Loucy (cell line): ENCODE results near the gene NPVF.

Experiments used
- H2AFZ ChIP-seq: fragments of 200-600 bp; sonication (generic); 2 replicates; pipeline ENCODE4 v1.6.0; 2016; ENCODE audit warnings: antibody characterized with exemption, mild to moderate bottlenecking, low read length, moderate library complexity
- H3F3A ChIP-seq: fragments of 200-600 bp; 2 replicates; pipeline ENCODE4 v1.6.0; 2016; ENCODE audit warnings: antibody characterized with exemption, low read depth, mild to moderate bottlenecking
- H3K27me3 ChIP-seq: fragments of 200-600 bp; sonication (generic); 2 replicates; pipeline ENCODE4 v1.6.1; 2014; ENCODE audit warnings: low read length, mild to moderate bottlenecking; ENCODE audit not compliant: insufficient read depth, poor library complexity, severe bottlenecking
- H3K36me3 ChIP-seq: fragments of 200-600 bp; sonication (generic); 2 replicates; pipeline ENCODE4 v1.6.1; 2016; ENCODE audit warnings: low read length; ENCODE audit not compliant: insufficient read depth
- H3K4me1 ChIP-seq: fragments of 200-600 bp; sonication (generic); 2 replicates; pipeline ENCODE4 v1.5.1; 2014; ENCODE audit warnings: low read length, mild to moderate bottlenecking; ENCODE audit not compliant: insufficient read depth, poor library complexity, severe bottlenecking
- H3K4me2 ChIP-seq: fragments of 200-600 bp; sonication (generic); 2 replicates; pipeline ENCODE4 v1.6.0; 2014; ENCODE audit warnings: antibody characterized with exemption, low read length, low read depth, mild to moderate bottlenecking; ENCODE audit not compliant: poor library complexity, severe bottlenecking
- H3K4me3 ChIP-seq: fragments of 200-600 bp; sonication (generic); 2 replicates; pipeline ENCODE4 v1.5.1; 2014; ENCODE audit warnings: low read length, mild to moderate bottlenecking, mixed read lengths; ENCODE audit not compliant: poor library complexity, severe bottlenecking
- H3K79me2 ChIP-seq: fragments of 200-600 bp; sonication (generic); 2 replicates; pipeline ENCODE4 v1.6.1; 2014; ENCODE audit warnings: low read length; ENCODE audit not compliant: insufficient read depth
- H3K9ac ChIP-seq: fragments of 200-600 bp; sonication (generic); 2 replicates; pipeline ENCODE4 v1.6.0; 2014; ENCODE audit warnings: mild to moderate bottlenecking, low read depth, low read length, moderate library complexity; ENCODE audit not compliant: poor library complexity, severe bottlenecking
- H3K9me2 ChIP-seq: fragments of 200-600 bp; sonication (generic); replicated peaks from 2 replicates; pipeline ENCODE4 v1.6.1; 2016; ENCODE audit warnings: low read depth, low read length, mixed read lengths
- H3K9me3 ChIP-seq: fragments of 200-600 bp; sonication (generic); 2 replicates; pipeline ENCODE4 v1.6.1; 2014; ENCODE audit warnings: mild to moderate bottlenecking, antibody characterized with exemption, low read length, low read depth; ENCODE audit not compliant: insufficient read depth
- H4K20me1 ChIP-seq: fragments of 200-600 bp; sonication (generic); 2 replicates; pipeline ENCODE4 v1.6.0; 2014; ENCODE audit warnings: antibody characterized with exemption, low read length, mild to moderate bottlenecking; ENCODE audit not compliant: insufficient read depth, poor library complexity, severe bottlenecking
- EZH2phosphoT487 ChIP-seq: fragments of 200-600 bp; IDR thresholded peaks from 2 replicates; pipeline ENCODE4 v1.6.1; 2018; ENCODE audit warnings: antibody characterized with exemption, mild to moderate bottlenecking, moderate library complexity, borderline replicate concordance
- TF ChIP-seq, protein P1 (sequence below): fragments of 200-600 bp; sonication (generic); conservative IDR thresholded peaks from 2 replicates; pipeline ENCODE4 v1.5.1; 2014; ENCODE audit warnings: mild to moderate bottlenecking, antibody characterized with exemption, low read length

The NPVF gene

DNA sequence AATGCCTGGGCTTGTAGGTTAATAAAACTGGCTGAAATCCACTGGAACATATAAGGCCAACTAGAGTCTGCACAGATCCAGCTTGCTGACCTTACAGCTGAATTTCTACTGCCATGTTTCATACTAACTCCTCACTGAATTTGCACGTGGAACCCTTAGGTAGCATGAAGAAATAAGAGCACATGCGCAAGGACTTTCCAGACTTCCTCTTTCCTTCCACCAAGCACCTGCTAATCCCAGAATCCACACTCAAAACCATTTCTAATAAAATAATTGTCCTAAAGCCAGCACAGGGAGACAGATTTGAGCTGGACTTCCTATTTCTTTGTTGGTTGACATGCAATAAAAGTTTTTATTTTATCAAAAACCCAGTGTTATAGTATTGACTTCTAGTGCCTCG is 46.8 kb downstream of the NPVF start:
- no peak overlapping the region for H3K4me3 ChIP-seq
- no peaks in the 10 kb centered on the region for H3F3A ChIP-seq
- H3K9ac ChIP-seq, result no peak overlapping the region
- H3K9me3 ChIP-seq, result no peaks in the 10 kb centered on the region
- H3K79me2 ChIP-seq, result peaks cover 8% of the 10 kb centered on the region
- no peaks in the 10 kb centered on the region for H3K36me3 ChIP-seq
- TF ChIP-seq, protein P1, sequence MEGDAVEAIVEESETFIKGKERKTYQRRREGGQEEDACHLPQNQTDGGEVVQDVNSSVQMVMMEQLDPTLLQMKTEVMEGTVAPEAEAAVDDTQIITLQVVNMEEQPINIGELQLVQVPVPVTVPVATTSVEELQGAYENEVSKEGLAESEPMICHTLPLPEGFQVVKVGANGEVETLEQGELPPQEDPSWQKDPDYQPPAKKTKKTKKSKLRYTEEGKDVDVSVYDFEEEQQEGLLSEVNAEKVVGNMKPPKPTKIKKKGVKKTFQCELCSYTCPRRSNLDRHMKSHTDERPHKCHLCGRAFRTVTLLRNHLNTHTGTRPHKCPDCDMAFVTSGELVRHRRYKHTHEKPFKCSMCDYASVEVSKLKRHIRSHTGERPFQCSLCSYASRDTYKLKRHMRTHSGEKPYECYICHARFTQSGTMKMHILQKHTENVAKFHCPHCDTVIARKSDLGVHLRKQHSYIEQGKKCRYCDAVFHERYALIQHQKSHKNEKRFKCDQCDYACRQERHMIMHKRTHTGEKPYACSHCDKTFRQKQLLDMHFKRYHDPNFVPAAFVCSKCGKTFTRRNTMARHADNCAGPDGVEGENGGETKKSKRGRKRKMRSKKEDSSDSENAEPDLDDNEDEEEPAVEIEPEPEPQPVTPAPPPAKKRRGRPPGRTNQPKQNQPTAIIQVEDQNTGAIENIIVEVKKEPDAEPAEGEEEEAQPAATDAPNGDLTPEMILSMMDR, result no peak
- TF ChIP-seq EZH2phosphoT487, result no peak
- peaks cover 9% of the 10 kb centered on the region for H3K4me1 ChIP-seq
- H2AFZ ChIP-seq, result no peak overlapping the region
- H3K9me2 ChIP-seq, result no peaks in the 10 kb centered on the region
- no peaks in the 10 kb centered on the region for H3K27me3 ChIP-seq
- H3K4me2 ChIP-seq, result no peak overlapping the region
- no peaks in the 10 kb centered on the region for H4K20me1 ChIP-seq

DNA sequence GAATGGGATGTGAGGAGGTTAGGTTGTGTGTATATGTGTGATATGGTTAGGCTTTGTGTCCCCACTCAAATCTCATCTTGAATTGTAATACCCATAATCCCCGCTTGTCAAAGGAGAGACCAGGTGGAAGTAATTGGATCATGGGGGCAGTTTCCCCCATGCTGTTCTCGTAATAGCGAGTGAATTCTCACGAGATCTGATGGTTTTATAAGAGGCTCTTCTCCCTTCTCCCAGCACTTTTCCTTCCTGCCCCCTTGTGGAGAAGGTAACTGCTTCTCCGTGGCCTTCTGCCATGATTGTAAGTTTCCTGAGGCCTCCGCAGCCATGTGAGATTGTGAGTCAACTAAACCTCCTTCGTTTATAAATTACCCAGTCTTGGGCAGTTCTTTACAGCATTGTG is 47.3 kb downstream of the NPVF start:
- H3K4me2 ChIP-seq, result peak overlapping the region; percentile 72
- H3K9me2 ChIP-seq, result no peaks in the 10 kb centered on the region
- H4K20me1 ChIP-seq, result no peaks in the 10 kb centered on the region
- no peaks in the 10 kb centered on the region for H3K27me3 ChIP-seq
- H2AFZ ChIP-seq, result peak overlapping the region; percentile 99
- H3F3A ChIP-seq, result no peaks in the 10 kb centered on the region
- TF ChIP-seq EZH2phosphoT487, result no peak
- TF ChIP-seq, protein P1, result no peak
- peak overlapping the region; percentile 91 for H3K4me3 ChIP-seq
- H3K36me3 ChIP-seq, result no peaks in the 10 kb centered on the region
- peak overlapping the region; percentile 80 for H3K9ac ChIP-seq
- H3K4me1 ChIP-seq, result peaks cover 9% of the 10 kb centered on the region
- no peaks in the 10 kb centered on the region for H3K9me3 ChIP-seq
- peaks cover 8% of the 10 kb centered on the region for H3K79me2 ChIP-seq

DNA sequence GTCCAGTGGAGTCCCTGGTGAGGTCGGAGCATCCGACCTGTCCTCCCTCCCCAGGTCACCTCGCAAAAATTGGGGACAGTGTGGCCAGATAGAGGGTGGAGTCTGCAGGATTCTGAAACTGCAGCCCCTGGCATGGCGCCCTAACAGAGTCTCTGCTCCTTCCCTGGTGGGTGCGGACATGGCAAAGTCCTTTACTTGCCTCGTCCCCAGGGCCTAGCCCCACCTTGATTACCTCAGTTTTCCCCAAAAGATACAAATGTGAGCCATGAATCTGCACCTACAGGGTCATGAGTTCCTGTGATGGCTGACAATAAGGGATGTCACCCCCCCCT is 47.7 kb downstream of the NPVF start:
- Histone ChIP-seq H2AFZ (peak overlapping the region; percentile 99), H3F3A (no peaks in the 10 kb centered on the region), H4K20me1 (no peaks in the 10 kb centered on the region), H3K36me3 (no peaks in the 10 kb centered on the region), H3K9me2 (no peaks in the 10 kb centered on the region), H3K4me1 (peaks cover 9% of the 10 kb centered on the region), H3K4me3 (peak overlapping the region; percentile 91), H3K27me3 (no peaks in the 10 kb centered on the region), H3K9me3 (no peaks in the 10 kb centered on the region), H3K9ac (peak overlapping the region; percentile 80), H3K4me2 (peak overlapping the region; percentile 72), H3K79me2 (peaks cover 8% of the 10 kb centered on the region)
- TF ChIP-seq, protein P1, result no peak; the same call in 1 of the 2 replicates
- no peak for TF ChIP-seq EZH2phosphoT487
